Activated effector memory CD4-positive, alpha-beta T cell treated with anti-CD3 and anti-CD28 coated beads, Interleukin-2, amount 50 U/mL, for 16 hours (primary cell): ENCODE measurements around the gene FBXO36.
"Not testable (repeated sequence)": the region's sequence is repeated elsewhere in the genome, so short reads cannot be mapped to it uniquely, and the experiment has no call there.

ENCODE experiments used
- DNase-seq: peaks from one replicate; pipeline ENCODE4 v3.0.0-alpha.2; 2020

FBXO36 gene

GRCh38 chr2:229914171-229914570 is 8.1 kb upstream of the FBXO36 start:
- no peak for DNase-seq

DNA sequence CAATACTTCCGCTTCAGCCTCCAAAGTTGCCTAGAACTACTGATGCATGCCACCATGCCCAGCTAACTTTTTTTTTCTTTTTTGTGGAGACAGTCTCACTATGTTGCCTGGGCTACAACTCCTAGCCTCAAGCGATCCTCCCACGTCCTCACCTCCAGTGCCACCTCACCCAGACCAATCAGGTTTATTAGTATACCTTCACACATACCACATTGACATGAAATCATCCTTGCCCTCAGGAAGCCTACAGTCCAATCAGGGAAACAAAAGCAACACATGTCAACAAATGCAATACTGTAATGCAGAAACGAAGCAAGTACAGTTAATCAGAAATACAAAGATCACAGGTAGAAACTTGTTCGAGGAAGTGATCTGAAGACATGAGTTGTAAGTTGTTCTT is 4.5 kb upstream of the FBXO36 start:
- DNase-seq, result no peak

DNA sequence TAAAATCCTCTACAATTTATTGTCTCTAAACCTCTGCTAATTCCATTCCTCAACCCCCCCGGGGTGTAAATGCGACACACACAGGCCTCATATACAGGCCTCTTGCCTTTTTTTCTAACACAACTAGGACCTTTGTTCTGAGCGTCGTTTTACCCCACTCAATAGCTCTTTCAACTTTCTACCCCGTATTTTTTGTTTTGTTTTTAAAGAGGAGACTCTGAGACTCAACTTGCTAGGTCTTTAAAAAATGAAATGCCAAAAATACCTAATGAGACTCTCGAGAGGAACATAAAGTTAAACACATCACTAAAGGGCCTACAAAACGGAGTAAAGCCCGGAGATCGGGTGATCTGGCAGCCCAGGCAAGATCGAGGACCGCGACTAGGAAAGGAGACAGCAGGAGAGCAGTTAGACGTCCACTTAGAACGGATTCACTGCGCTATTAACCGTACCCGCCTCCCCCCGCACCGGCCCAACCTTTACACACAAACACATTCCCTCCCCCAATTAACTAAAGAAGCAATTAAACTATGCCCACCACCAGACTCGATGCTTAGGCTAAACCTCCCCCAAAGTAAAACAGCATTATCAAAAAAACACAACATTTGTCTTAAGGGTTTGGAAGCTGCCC is 2.2 kb upstream of the FBXO36 start:
- DNase-seq, result peak; percentile 78

- DNase-seq, result peak; percentile 86
Observed at GRCh38 chr2:229921101-229921891, 1.0 kb upstream of the FBXO36 start.

- peak; percentile 95 for DNase-seq
Observed at GRCh38 chr2:229921892-229922448, 333 bp upstream of the FBXO36 start, which contains the start of gene TRIP12. TRIP12 (minus strand) TSS chr2:229922009; CDS start chr2:229880079, 41,930 bp downstream.

DNA sequence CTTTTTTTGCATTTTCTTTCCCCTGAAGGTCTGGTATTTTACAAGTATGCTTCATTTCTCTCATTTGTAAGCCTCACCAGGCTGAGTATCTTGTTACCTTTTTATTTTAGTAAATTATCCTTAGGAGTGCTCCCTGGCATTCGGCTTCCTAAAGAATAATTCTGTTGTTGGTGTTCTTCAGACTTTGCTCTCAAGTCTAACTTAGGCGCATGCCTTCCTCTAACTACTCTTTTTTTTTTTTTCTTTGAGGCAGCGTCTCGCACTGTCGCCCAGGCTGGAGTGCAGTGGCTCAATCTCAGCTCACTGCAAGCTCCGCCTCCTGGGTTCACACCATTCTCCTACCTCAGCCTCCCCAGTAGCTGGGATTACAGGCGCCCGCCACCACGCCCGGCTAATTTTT is 2.2 kb downstream of the FBXO36 start:
- DNase-seq, result not testable (repeated sequence)

DNA sequence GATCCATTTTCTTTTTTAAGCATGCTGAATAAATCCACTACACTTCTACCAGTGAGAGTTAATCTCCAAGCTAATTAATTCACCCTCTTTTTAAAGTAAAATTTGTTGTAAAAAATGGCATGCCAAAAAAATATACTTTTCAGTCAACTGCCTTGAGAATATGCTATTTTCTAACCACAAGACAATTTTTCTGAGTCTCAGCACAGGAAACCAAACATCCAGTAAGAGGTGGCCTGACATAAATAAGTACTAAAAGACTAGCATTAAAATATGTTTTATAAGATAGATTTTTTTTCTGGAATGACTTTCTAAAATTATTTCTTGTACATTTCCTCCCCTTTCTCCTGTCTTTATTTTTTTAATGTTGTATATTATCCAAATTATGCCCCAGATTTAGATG is 2.9 kb downstream of the FBXO36 start:
- no peak for DNase-seq

GRCh38 chr2:229927817-229928321 is 5.6 kb downstream of the FBXO36 start:
- DNase-seq, result no peak

GRCh38 chr2:229930656-229931055 is 8.4 kb downstream of the FBXO36 start:
- DNase-seq, result no peak

DNA sequence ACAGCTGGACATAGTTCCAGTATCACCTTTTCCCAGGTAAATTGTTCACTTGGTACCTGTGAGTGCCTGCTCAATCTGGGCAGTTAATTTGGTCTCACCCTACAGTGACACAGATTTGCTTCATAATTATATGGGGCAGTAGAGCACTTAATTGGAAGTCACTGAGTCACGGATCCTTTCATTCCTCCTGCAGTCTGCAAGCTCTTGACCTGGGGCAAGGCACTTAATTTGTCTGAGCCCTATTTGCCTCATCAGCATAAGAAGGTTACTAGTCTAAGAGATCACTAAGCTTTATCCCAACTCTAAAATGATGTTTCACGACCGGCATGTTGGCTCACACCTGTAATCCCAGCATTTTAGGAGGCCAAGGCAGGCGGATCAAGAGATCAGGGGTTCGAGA is 8.9 kb downstream of the FBXO36 start:
- no peak for DNase-seq

DNA sequence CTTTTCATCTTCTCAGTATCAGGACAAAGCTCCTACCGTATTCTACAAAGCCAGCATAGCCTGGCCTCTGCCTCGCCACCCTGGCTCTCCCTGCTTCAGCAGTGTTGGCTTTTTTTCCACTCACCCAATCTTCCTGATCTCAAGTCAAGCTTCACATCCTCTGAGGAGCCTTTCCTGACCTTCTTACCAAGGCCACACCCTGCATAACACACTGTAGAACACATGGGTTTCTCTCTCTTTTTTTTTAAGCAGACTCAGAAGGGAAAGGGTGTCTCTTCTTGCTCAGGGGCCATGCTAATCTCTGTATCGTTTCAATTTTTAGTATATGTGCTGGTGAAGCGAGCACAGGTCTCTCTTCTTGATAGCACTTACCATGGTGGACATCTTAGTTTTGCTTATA is 15.2 kb downstream of the FBXO36 start:
- no peak for DNase-seq

GRCh38 chr2:229942671-229943070 is 20.4 kb downstream of the FBXO36 start:
- no peak for DNase-seq

GRCh38 chr2:229943171-229943570 is 20.9 kb downstream of the FBXO36 start:
- DNase-seq, result no peak

GRCh38 chr2:229943770-229944449 is 21.6 kb downstream of the FBXO36 start:
- no peak for DNase-seq

DNA sequence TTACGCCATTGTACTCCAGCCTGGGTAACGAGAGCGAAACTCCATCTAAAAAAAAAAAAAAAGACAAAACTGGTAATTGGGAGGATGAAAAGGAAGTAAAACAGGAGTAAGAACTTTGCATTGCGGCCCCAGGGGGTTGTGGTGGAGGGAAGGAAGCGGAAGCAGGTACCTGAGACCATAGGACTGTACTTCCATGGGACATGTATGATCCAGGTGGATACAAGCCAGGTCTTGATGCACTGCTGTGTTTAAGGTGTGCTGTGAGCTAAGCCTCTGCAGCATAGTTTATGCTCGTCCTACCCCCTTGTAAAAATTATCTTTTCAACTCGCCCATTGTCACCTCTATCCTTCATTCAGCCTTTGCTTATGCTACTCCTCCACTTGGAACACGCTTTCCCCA is 23.7 kb downstream of the FBXO36 start:
- DNase-seq, result no peak

- no peak for DNase-seq
Observed at GRCh38 chr2:229947544-229947943, 25.2 kb downstream of the FBXO36 start.

DNA sequence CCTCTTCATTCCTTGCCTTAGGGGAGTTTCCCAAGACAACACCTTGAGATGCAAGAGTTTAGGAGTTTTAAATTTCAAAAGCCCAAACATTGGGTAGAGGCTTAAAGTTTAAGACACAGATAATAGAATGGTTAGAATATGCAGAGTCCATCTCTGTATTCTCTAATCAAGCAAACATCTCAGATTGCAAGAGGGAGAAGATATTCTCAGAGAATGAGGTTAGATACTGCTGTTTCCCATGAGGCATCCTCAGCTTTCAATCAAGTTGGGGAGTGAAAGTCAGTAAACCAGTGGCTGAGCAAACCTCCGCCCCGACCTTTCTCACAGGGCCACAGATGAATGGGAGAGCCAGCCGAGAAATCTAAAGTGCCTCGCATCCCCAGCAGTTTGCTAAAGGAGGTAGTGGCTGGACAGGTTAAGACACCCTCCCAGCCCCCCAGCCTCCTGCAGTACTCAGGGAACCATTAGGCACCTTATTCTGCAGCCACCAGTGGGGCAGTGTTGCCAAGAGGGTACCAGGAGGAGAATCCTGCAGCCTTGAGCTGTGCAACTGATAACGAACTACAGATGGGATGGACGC is 30.0 kb downstream of the FBXO36 start:
- no peak for DNase-seq

DNA sequence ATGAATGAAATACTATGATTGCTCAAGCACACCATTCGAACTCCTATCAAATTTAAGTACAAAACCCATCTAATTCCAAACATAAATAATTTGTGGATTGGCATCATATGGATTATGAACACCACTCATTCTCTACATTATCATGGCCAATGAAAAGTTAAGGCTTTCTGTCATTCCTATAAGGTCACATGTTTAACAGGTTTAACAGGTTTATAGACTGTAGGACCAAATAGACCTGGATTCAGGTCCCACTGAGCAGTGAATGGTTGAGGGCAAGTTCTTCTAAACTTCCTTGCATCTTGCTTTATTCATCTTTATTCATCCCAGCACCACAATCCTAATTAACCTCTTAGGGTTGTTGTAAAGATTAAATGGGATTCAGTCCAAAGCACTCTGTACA is 33.4 kb downstream of the FBXO36 start:
- no peak for DNase-seq

DNA sequence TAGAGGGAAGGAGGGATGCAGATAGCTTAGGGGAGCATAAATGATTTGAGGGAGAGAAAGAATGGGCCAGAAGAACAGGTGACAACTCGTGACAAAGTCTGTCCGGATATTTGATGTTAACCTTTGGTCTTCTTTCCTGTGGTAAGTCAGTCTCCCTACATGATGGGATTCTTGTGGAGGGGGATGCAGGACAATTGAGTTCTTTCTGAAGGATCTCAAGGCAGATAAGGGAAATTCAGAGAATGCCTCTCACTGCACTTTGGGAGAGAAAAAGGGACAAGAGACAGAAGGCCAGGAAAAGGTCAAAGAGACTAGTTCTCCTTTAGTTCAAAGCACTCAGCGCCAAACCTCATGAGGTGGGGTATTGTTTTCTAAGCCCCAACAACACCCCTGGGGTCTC is 34.2 kb downstream of the FBXO36 start:
- DNase-seq, result no peak

- not testable (repeated sequence) for DNase-seq
Observed at GRCh38 chr2:229963596-229963995, 41.3 kb downstream of the FBXO36 start.

- DNase-seq, result no peak
Observed at GRCh38 chr2:229969921-229970320, 47.6 kb downstream of the FBXO36 start.

- no peak for DNase-seq
Observed at GRCh38 chr2:229970406-229970805, 48.1 kb downstream of the FBXO36 start.

DNA sequence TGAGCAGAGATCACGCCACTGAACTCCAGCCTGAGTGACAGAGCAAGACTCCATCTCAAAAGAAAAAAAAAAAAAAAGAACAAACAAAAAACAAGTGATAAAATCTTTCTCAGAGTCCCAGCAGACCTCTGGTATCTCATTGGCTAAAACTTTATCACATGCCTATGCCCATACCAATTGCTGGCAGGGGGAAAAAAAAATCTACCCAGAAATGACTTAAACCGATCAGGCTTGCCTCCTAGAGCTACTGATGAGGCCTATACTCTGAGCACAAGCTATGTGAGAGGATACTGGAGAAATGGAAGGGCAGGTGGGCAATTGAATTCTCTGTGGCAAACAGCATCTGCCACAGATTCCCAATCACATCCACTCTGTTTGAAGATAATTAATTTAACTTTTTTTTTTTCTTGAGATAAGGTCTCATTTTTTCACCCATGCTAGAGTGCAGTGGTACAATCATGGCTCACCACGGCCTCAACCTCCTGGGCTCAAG is 49.0 kb downstream of the FBXO36 start:
- no peak for DNase-seq
